GM10248 (cell line): ENCODE results near the gene PRODH2.
"Not testable (repeated sequence)": the region's sequence is repeated elsewhere in the genome, so short reads cannot be mapped to it uniquely, and the experiment has no call there.

Source experiments
- CTCF ChIA-PET: fragments of 300-600 bp; sonication (Branson Sonifier 250); formaldehyde crosslinking; extraction: SDS; loops from one replicate; lab custom pipeline; 2021; ENCODE audit warnings: antibody characterized with exemption; lab: Yijun Ruan, JAX
- POLR2A ChIA-PET: fragments of 350-650 bp; sonication (Branson Sonifier 250); formaldehyde crosslinking; extraction: SDS; loops from one replicate; lab custom pipeline; 2020; ENCODE audit warnings: antibody characterized with exemption; lab: Yijun Ruan, JAX
- DNase-seq: peaks from one replicate; pipeline ENCODE4 v3.0.0; 2012; ENCODE audit errors: extremely low spot score
- TF ChIP-seq, protein P1 (sequence below): IDR thresholded peaks from 2 replicates; pipeline ENCODE4 v1.5.1; 2012; ENCODE audit warnings: mild to moderate bottlenecking, low read depth; ENCODE audit errors: extremely low read depth, missing control alignments, control extremely low read depth

Gene PRODH2

DNA sequence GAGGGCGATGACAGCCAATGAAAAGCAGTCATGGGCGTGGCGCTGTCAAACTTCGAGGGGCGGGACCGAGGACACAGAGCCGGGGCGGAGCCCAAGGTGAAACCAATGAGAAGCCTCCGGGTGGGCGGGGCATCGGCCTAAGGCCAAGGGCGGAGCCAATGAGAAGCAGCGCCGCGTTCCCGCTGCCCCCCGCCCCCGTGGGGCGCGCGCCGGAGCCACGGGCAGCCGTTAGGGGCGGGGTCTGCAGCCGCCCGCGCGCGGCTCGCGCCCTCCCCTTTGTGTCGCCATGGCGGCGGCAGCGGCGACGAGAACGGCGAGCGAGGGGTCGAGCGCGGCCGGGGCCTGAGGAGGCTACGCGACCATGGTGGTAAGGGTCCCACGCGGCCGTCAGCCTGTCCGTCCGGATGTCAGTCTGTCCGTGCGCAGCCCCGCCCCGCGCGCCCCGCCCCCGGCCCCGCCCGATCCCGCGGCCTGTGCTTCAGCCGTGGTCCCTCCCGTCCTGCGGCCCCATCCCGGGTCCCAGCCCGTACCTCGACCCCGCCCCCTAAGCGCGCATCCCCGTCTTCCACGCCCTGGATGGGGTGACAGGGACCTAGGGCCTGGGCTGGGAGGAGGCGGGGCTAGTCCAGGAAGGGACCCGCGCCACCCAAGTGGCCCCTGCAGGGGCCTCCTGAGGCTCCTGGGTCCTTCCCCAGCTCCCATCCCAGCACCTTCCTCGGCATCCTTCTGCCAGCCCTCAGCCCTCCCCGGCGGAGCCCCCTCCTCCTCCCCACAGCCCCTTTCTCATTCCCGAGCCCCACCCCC lies 37.1 kb downstream of the PRODH2 start, which contains the start of gene ARHGAP33:
Gene ARHGAP33, plus strand, starts transcription at position 267 of the 804 bp plus-strand sequence. Its CDS starts 95 bp downstream, at position 362.
- ChIA-PET CTCF (interaction anchor here (0.8 to 2.5 kb wide), 2 partner anchors 28 to 81 kb away, joined by 3 to 6 read pairs; partner anchors contain the start of gene LIN37), POLR2A (no interaction called here)
- TF ChIP-seq, protein P1, sequence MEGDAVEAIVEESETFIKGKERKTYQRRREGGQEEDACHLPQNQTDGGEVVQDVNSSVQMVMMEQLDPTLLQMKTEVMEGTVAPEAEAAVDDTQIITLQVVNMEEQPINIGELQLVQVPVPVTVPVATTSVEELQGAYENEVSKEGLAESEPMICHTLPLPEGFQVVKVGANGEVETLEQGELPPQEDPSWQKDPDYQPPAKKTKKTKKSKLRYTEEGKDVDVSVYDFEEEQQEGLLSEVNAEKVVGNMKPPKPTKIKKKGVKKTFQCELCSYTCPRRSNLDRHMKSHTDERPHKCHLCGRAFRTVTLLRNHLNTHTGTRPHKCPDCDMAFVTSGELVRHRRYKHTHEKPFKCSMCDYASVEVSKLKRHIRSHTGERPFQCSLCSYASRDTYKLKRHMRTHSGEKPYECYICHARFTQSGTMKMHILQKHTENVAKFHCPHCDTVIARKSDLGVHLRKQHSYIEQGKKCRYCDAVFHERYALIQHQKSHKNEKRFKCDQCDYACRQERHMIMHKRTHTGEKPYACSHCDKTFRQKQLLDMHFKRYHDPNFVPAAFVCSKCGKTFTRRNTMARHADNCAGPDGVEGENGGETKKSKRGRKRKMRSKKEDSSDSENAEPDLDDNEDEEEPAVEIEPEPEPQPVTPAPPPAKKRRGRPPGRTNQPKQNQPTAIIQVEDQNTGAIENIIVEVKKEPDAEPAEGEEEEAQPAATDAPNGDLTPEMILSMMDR, result no peak
- DNase-seq, result peak; percentile 100

DNA sequence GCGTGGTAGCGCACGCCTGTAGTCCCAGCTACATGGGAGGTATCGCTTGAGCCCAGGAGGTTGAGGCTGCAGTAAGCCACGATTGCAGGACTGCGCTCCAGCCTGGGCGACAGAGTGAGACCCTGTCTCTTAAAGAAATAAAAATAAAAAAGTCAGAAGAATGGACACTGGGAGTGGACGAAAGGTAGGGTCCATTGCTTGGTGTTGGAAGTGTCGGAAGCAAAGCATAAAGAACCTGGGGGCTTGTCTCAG lies 37.7 kb downstream of the PRODH2 start:
- ChIA-PET CTCF (interaction anchor here (2.5 kb wide), 1 partner anchor 28 kb away, joined by 6 read pairs; the partner anchor contains the start of gene LIN37), POLR2A (no interaction called here)
- TF ChIP-seq, protein P1, result no peak
- DNase-seq, result no peak

DNA sequence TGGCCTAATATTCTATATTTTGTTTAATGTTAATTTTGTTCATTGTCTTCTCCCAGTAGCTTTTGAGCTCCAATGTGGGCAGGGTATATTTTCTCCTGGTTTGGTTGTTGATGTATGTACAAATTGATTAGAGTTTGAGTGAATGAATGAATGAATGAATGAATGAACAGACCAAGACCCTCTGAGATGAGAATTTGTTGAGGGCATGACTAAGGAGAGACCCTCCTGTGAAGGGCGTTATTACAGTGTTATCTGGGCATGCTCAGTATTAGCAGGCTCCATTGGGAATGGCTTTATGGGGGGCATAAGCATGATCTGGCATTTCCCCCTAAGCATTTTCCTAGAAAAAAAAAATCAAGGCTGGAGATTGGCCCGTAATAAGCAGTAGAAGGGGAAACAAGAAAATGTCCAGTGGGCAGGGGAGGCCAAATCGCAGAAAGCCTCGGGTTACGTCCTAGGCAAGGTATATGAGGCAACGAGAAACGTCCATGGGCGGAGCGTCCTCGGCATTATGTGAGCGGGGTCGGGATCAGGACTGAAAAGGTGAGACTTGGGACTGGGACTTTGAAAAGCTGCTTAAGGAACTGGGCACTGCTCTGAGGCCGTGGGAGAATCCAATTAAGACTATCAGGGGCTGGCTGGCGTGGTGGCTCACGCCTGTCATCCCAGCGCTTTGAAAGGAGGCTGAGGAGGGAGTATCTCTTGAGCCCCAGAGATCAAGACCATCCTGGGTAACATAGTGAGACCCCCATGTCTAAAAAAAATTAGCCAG lies 38.2 kb downstream of the PRODH2 start:
- POLR2A ChIA-PET, result no interaction called here
- CTCF ChIA-PET, result interaction anchor here (2.5 kb wide), 1 partner anchor 27 kb away, joined by 6 read pairs; the partner anchor contains the start of gene LIN37
- no peak for DNase-seq
- TF ChIP-seq, protein P1, result no peak

DNA sequence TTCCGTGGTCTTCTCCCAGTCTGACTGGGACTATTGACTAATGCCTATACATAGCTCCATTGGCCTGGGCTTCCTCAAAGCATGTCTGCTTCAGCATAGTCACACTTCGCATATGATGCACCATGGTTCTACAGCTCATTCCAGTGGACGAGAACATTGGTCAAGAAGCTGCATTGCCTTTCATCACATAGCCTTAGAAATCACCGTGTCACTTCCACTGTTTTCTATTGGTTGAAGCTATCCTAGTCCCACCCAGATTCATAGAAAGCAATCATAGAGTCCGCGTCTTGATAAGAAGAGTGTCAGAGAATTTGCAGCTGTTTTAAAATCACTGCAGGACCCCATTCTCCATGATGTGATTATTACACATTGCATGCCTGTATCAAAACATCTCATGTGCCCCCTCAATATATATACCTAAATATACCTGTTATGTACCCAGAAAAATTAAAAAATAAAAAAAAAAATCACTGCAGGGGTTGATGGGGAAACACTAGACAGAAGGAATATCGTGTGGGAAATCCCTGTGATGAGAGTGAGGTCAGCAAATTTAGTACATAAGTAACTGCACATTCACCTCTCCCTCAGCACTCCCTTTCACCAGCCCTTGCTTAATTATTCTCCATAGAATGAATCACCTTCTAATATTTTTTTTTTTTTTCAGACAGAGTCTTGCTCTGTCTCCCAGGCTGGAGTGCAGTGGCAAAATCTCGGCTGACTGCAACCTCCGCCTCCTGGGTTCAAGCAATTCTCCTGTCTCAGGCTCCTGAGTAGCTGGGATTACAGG lies 39.4 kb downstream of the PRODH2 start:
- ChIA-PET CTCF (interaction anchor here (1.0 to 2.5 kb wide), 3 partner anchors 17 to 79 kb away, joined by 3 to 6 read pairs (median 3); partner anchors contain the start of gene LIN37), POLR2A (interaction anchor here (0.6 kb wide), 2 partner anchors 130 to 161 kb away, joined by 4 read pairs; no protein-coding TSS in a partner anchor)
- DNase-seq, result no peak
- TF ChIP-seq, protein P1, result no peak

DNA sequence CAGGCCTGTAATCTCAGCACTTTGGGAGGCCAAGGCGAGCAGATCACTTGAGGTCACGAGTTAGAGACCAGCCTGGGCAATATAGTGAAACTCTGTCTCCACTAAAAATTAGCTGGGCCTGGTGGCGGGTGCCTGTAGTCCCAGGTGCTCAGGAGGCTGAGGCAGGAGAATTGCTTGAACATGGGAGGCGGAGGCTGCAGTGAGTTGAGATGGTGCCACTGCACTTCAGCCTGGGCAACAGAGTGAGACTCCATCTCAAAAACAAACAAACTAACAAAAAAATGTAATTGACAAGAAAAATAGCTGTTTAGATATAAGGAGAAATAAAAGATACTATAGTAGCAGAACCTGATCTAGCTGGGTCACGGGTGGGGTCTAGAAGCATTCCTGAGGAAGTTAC lies 40.3 kb downstream of the PRODH2 start:
- POLR2A ChIA-PET, DNase-seq: not testable (repeated sequence)
- CTCF ChIA-PET, result interaction anchor here (1.0 to 1.4 kb wide), 2 partner anchors 18 to 78 kb away, joined by 3 read pairs; no protein-coding TSS in a partner anchor

DNA sequence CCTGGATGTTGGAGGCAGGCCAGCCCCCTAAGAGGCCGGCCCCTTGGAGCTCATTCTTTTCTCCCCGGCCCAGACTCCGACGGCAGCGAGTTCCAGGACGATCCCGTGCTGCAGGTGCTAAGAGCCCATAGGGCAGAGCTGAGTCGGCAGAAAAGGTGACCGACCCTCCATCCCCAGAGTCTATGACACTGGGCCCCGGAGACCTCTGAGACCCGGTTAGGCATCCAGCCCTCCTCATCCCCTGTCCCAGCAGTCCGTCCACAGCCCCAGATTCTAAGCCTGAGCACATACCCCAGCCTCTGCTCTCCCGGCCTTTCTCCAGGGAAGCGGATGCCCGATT lies 44.6 kb downstream of the PRODH2 start:
- CTCF ChIA-PET, result interaction anchor here (1.6 kb wide), 1 partner anchor 20 kb away, joined by 5 read pairs; the partner anchor contains the start of gene LIN37
- TF ChIP-seq, protein P1, result no peak
- no peak for DNase-seq
- POLR2A ChIA-PET, result no interaction called here
